Measurements from ENCODE around the gene CSGALNACT2.

The CSGALNACT2 gene

DNA sequence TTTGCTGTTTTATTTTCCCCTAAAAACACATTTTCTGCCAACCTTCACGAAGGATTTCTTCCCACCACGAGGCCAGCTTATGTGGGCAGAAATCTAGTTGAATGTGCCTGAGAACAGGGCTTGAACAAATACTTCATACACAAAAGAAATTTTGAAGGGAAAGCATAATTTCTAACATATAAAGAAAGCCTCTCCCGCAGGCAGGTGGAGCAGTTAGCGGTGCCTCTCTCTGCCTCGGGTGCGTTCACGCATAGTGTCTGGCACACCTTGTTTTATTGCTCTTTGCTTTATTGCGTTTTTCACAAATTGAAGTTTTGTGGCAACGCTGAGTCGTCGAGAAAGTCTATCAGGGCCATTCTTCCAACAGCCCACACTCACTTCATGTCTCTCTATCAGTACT lies 7.0 kb upstream of the CSGALNACT2 start:
- no peak for TF ChIP-seq YY1 (IDR thresholded peaks at IDR 0.05; ENCODE audit: low read depth)
- TF ChIP-seq FOXM1 (IDR thresholded peaks at IDR 0.05; ENCODE audit: borderline replicate concordance, low read depth), result no peak
- TF ChIP-seq EP300 (IDR thresholded peaks at IDR 0.05; ENCODE audit: borderline replicate concordance), result no peak
- no peak for TF ChIP-seq TEAD4 (IDR thresholded peaks at IDR 0.05)
- no peak for TF ChIP-seq CEBPB (IDR thresholded peaks at IDR 0.05)

DNA sequence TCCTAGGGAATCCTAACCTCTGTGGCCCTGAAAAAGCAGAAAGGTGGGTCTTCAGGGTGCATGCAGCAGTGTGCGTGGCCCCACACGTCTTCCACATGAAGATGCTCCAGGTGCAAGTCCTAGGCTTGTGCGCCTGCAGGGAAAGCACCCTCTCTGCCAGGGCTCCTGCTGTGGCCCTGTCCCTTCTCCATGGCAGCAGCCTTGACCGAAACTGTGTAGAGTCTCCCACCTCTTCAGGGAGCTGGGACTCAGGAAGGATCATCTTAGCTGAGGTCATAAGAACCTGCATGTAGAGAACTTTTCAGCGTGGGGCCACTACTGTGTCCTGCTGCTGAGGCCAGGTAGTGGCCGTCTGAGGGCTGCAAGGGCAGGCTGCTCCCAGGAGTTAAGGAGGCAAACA lies 6.3 kb upstream of the CSGALNACT2 start:
- TF ChIP-seq CEBPB (IDR thresholded peaks at IDR 0.05) (no peak), TCF12 (IDR thresholded peaks at IDR 0.05; ENCODE audit: low read depth) (no peak), EP300 (IDR thresholded peaks at IDR 0.05; ENCODE audit: borderline replicate concordance) (no peak), YY1 (IDR thresholded peaks at IDR 0.05; ENCODE audit: low read depth) (no peak), TEAD4 (IDR thresholded peaks at IDR 0.05) (no peak), FOXM1 (IDR thresholded peaks at IDR 0.05; ENCODE audit: borderline replicate concordance, low read depth) (no peak)
- TF ChIP-seq, protein P1, sequence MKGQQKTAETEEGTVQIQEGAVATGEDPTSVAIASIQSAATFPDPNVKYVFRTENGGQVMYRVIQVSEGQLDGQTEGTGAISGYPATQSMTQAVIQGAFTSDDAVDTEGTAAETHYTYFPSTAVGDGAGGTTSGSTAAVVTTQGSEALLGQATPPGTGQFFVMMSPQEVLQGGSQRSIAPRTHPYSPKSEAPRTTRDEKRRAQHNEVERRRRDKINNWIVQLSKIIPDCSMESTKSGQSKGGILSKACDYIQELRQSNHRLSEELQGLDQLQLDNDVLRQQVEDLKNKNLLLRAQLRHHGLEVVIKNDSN (IDR thresholded peaks at IDR 0.05), result no peak
- TF ChIP-seq, protein P2, sequence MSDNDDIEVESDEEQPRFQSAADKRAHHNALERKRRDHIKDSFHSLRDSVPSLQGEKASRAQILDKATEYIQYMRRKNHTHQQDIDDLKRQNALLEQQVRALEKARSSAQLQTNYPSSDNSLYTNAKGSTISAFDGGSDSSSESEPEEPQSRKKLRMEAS (IDR thresholded peaks at IDR 0.05), result no peak

DNA sequence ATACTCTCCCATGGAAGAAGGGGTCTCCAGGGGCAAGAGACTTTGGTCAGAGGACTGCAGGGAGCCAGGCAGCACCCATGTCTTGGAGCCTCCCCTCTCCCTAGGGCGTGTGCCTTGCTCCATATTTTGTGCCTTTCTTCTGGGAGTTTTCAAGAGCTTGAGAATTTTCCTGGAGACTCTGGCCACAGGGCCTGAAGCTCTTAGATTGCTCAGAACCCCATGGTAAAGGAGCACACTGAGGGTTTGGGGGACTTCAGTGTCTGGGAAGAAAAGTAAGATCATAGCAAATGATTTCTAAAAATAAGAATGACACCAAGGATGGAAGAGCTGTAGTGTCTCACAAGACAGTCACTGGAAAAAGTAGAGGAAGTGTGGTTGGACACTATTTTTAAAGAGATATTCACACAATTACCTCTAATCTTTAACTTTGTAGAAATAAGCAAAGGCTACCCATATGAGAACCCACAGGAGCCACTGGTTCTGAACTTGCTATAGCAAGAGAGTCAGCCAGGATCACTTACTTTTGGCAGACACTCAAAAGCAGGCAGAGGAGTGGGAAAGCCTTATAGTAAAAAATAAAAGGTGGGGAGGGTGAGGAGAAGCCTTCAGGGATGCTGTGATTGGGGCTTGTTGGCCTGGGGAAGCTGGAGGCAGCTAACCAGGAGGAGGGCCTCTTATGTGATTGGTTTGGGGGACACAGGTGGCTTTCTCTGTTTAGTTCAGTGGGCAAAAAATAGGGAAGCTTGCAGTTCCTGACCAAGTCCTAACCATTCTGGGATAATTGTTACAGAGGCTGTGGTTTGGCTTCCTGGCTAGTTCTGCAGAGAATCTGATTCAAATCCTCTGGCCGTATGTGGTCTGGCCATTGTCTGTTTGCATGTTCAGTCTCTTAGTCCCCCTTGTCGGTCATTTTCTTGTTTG lies 5.1 kb upstream of the CSGALNACT2 start:
- TF ChIP-seq RAD21 (IDR thresholded peaks at IDR 0.05; ENCODE audit: low read depth) (no peak), ZBTB7A (IDR thresholded peaks at IDR 0.05; ENCODE audit: low read depth) (no peak), NFIC (IDR thresholded peaks at IDR 0.05) (no peak), TAF1 (IDR thresholded peaks at IDR 0.05; ENCODE audit: low read depth) (no peak), FOXM1 (IDR thresholded peaks at IDR 0.05; ENCODE audit: borderline replicate concordance, low read depth) (no peak), EGR1 (IDR thresholded peaks at IDR 0.05) (no peak), CREB1 (IDR thresholded peaks at IDR 0.05; ENCODE audit: low read depth) (no peak)
- TF ChIP-seq, protein P1 (IDR thresholded peaks at IDR 0.05), result no peak
- TF ChIP-seq, protein P2 (IDR thresholded peaks at IDR 0.05), result no peak

DNA sequence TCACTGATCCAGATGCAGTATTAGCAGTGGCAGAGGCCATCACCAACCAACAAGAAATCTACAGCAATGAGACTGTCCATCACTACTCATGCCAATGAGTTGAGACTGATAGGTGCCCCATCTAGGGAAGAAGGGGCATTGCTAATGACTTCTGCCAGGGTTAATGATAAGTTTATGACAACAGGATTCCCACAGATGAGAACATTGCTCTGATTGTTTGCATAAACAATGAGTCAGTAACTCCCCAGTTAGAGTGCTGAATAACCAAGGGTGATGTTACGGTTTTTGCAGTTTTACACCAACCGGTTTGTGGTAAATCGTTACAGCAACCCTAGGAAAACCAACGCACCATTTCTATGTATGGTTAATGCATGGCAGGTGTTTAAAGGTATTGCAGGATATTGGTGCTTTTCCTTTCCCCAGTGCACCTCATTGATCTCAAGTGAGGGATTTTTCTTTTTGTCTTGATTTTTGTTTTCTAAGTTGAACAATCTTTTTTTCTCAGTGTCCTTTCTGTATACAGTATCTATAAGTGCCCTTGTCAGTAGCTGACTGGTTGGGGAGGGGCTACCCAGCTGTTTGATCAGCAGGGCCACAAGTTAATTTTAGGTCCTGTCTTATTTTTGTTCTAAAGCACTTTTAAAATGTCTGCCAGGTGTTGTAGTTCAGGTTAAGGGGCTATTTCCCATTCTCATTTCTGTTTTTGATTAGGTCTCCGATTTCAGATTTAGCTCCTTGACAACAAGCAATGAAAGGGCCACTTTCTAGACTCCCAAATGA lies 3.9 kb upstream of the CSGALNACT2 start:
- TF ChIP-seq CEBPB (IDR thresholded peaks at IDR 0.05) (no peak), CREB1 (IDR thresholded peaks at IDR 0.05; ENCODE audit: low read depth) (no peak), ZBTB7A (IDR thresholded peaks at IDR 0.05; ENCODE audit: low read depth) (no peak), TAF1 (IDR thresholded peaks at IDR 0.05; ENCODE audit: low read depth) (no peak), EGR1 (IDR thresholded peaks at IDR 0.05) (no peak), FOXM1 (IDR thresholded peaks at IDR 0.05; ENCODE audit: borderline replicate concordance, low read depth) (no peak), YY1 (IDR thresholded peaks at IDR 0.05; ENCODE audit: low read depth) (no peak), RAD21 (IDR thresholded peaks at IDR 0.05; ENCODE audit: low read depth) (no peak), NFIC (IDR thresholded peaks at IDR 0.05) (no peak), TCF12 (IDR thresholded peaks at IDR 0.05; ENCODE audit: low read depth) (no peak)
- TF ChIP-seq, protein P1 (IDR thresholded peaks at IDR 0.05), result no peak
- TF ChIP-seq, protein P3, sequence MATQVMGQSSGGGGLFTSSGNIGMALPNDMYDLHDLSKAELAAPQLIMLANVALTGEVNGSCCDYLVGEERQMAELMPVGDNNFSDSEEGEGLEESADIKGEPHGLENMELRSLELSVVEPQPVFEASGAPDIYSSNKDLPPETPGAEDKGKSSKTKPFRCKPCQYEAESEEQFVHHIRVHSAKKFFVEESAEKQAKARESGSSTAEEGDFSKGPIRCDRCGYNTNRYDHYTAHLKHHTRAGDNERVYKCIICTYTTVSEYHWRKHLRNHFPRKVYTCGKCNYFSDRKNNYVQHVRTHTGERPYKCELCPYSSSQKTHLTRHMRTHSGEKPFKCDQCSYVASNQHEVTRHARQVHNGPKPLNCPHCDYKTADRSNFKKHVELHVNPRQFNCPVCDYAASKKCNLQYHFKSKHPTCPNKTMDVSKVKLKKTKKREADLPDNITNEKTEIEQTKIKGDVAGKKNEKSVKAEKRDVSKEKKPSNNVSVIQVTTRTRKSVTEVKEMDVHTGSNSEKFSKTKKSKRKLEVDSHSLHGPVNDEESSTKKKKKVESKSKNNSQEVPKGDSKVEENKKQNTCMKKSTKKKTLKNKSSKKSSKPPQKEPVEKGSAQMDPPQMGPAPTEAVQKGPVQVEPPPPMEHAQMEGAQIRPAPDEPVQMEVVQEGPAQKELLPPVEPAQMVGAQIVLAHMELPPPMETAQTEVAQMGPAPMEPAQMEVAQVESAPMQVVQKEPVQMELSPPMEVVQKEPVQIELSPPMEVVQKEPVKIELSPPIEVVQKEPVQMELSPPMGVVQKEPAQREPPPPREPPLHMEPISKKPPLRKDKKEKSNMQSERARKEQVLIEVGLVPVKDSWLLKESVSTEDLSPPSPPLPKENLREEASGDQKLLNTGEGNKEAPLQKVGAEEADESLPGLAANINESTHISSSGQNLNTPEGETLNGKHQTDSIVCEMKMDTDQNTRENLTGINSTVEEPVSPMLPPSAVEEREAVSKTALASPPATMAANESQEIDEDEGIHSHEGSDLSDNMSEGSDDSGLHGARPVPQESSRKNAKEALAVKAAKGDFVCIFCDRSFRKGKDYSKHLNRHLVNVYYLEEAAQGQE (IDR thresholded peaks at IDR 0.05; ENCODE audit: low read depth), result no peak
- TF ChIP-seq, protein P2 (IDR thresholded peaks at IDR 0.05), result no peak

DNA sequence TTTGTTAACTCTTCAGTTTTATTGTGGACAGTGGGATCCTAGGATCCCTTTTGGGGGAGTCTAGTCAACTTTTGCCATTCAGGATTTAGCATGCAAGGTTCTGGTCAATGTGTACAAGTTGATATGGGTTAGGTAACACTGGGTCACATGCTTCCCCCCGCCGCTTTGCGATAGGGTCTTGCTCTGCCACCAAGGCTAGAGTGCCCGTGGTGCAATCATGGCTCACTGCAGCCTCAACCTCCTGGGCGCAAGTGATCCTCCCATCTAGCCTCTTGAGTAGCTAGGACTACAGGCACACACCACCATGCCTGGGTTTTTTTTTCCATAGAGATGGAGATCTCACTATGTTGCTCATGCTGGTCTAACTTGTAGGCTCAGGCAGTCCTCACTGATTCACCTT lies 3.2 kb upstream of the CSGALNACT2 start:
- TF ChIP-seq EP300 (IDR thresholded peaks at IDR 0.05; ENCODE audit: borderline replicate concordance) (no peak), CEBPB (IDR thresholded peaks at IDR 0.05) (no peak), YY1 (IDR thresholded peaks at IDR 0.05; ENCODE audit: low read depth) (no peak), TAF1 (IDR thresholded peaks at IDR 0.05; ENCODE audit: low read depth) (no peak), TCF12 (IDR thresholded peaks at IDR 0.05; ENCODE audit: low read depth) (no peak), TEAD4 (IDR thresholded peaks at IDR 0.05) (no peak), EGR1 (IDR thresholded peaks at IDR 0.05) (no peak), RAD21 (IDR thresholded peaks at IDR 0.05; ENCODE audit: low read depth) (no peak), FOXM1 (IDR thresholded peaks at IDR 0.05; ENCODE audit: borderline replicate concordance, low read depth) (no peak), CREB1 (IDR thresholded peaks at IDR 0.05; ENCODE audit: low read depth) (no peak), ZBTB7A (IDR thresholded peaks at IDR 0.05; ENCODE audit: low read depth) (no peak), NFIC (IDR thresholded peaks at IDR 0.05) (no peak)
- TF ChIP-seq, protein P1 (IDR thresholded peaks at IDR 0.05), result no peak
- TF ChIP-seq, protein P2 (IDR thresholded peaks at IDR 0.05), result no peak
- TF ChIP-seq, protein P3 (IDR thresholded peaks at IDR 0.05; ENCODE audit: low read depth), result no peak
